Neuronal stem cell (in vitro differentiated cells): ENCODE results near the gene PDGFA.

Experiments
- DNase-seq: peaks from one replicate; pipeline ENCODE4 v3.0.0-alpha.2; 2013; ENCODE audit warnings: low spot score
- H2AFZ ChIP-seq: one replicate; pipeline ENCODE4 v1.6.1; 2013; ENCODE audit warnings: mild to moderate bottlenecking, low read length, inconsistent platforms
- H2AK5ac ChIP-seq: 2 replicates; pipeline ENCODE4 v1.6.1; 2013; ENCODE audit warnings: low read depth, mild to moderate bottlenecking, inconsistent platforms, low read length, moderate library complexity, mixed read lengths
- H2BK120ac ChIP-seq: 2 replicates; pipeline ENCODE4 v1.6.1; 2013; ENCODE audit warnings: low read depth, mild to moderate bottlenecking, inconsistent platforms, low read length, moderate library complexity, mixed read lengths
- H2BK12ac ChIP-seq: one replicate; pipeline ENCODE4 v1.6.1; 2013; ENCODE audit warnings: low read length, inconsistent platforms
- H2BK15ac ChIP-seq: 2 replicates; pipeline ENCODE4 v1.6.1; 2013; ENCODE audit warnings: mild to moderate bottlenecking, low read length, inconsistent platforms, mixed read lengths
- H2BK5ac ChIP-seq: one replicate; pipeline ENCODE4 v1.6.1; 2013; ENCODE audit warnings: inconsistent platforms, mild to moderate bottlenecking, low read length, moderate library complexity
- H3K14ac ChIP-seq: one replicate; pipeline ENCODE4 v1.6.1; 2013; ENCODE audit warnings: low read length, inconsistent platforms
- H3K18ac ChIP-seq: 2 replicates; pipeline ENCODE4 v1.6.1; 2013; ENCODE audit warnings: low read length, inconsistent platforms
- H3K23ac ChIP-seq: 2 replicates; pipeline ENCODE4 v1.6.1; 2013; ENCODE audit warnings: low read depth, mild to moderate bottlenecking, mixed read lengths, low read length, inconsistent platforms; ENCODE audit not compliant: poor library complexity
- H3K27ac ChIP-seq: replicated peaks from 3 replicates; pipeline ENCODE4 v1.5.1; 2013; ENCODE audit warnings: low read length, inconsistent platforms
- H3K27me3 ChIP-seq, 3 experiments: 2 replicates each; pipeline ENCODE4 v1.6.1; 2013; ENCODE audit warnings: low read length in 3 of 3, mild to moderate bottlenecking in 2 of 3, inconsistent platforms in 1 of 3, low read depth in 1 of 3, mixed read lengths in 1 of 3, moderate library complexity in 1 of 3; ENCODE audit not compliant: control insufficient read depth in 3 of 3, insufficient read depth in 3 of 3
- H3K36me3 ChIP-seq, 2 donors: replicated peaks in 1 of 2; 2 replicates each; pipeline ENCODE4 v1.6.1; 2013; ENCODE audit warnings: low read length in 2 of 2; ENCODE audit not compliant: control insufficient read depth in 2 of 2, insufficient read depth in 2 of 2
- H3K4ac ChIP-seq: 2 replicates; pipeline ENCODE4 v1.6.1; 2013; ENCODE audit warnings: inconsistent platforms, mild to moderate bottlenecking, low read length, moderate library complexity
- H3K4me1 ChIP-seq, 2 donors: 1 replicate in 1 of 2; 2 replicates in 1 of 2; pipeline ENCODE4 v1.6.1; 2013; ENCODE audit warnings: low read length in 2 of 2, low read depth in 1 of 2; ENCODE audit not compliant: control insufficient read depth in 2 of 2, insufficient read depth in 1 of 2
- H3K4me2 ChIP-seq: one replicate; pipeline ENCODE4 v1.6.1; 2013; ENCODE audit warnings: mild to moderate bottlenecking, low read length, inconsistent platforms; ENCODE audit not compliant: insufficient read depth, poor library complexity, severe bottlenecking
- H3K4me3 ChIP-seq, 2 donors: 2 replicates each; pipeline ENCODE4 v1.5.1; 2013; ENCODE audit warnings: low read length in 2 of 2, mild to moderate bottlenecking in 2 of 2, inconsistent platforms in 1 of 2, moderate library complexity in 1 of 2
- H3K79me1 ChIP-seq: one replicate; pipeline ENCODE4 v1.6.1; 2013; ENCODE audit warnings: low read depth, mild to moderate bottlenecking, inconsistent platforms, low read length, moderate library complexity
- H3K9ac ChIP-seq: one replicate; pipeline ENCODE4 v1.6.1; 2013; ENCODE audit warnings: mild to moderate bottlenecking, low read depth, low read length, inconsistent platforms; ENCODE audit not compliant: poor library complexity
- H3K9me3 ChIP-seq, 2 donors: replicated peaks in 1 of 2; 2 replicates each; pipeline versions ENCODE3 to v1.6.1; 2013; ENCODE audit warnings: low read length in 2 of 2, mild to moderate bottlenecking in 2 of 2, inconsistent platforms in 1 of 2, low read depth in 1 of 2, mixed read lengths in 1 of 2, moderate library complexity in 1 of 2; ENCODE audit not compliant: control insufficient read depth in 2 of 2, insufficient read depth in 1 of 2
- H4K8ac ChIP-seq: one replicate; pipeline ENCODE4 v1.6.1; 2013; ENCODE audit warnings: low read depth, mild to moderate bottlenecking, inconsistent platforms, low read length, moderate library complexity
- H4K91ac ChIP-seq: one replicate; pipeline ENCODE4 v1.6.1; 2013; ENCODE audit warnings: low read length, low read depth, mild to moderate bottlenecking, inconsistent platforms; ENCODE audit not compliant: poor library complexity
- WGBS, 2 donors: extraction: QIAGEN DNeasy Blood & Tissue Kit; methylation state at CpG; one replicate each; pipeline ENCODE4 v1.1.7; 2013; ENCODE audit warnings: missing lambda C conversion rate in 2 of 2, mixed read lengths in 1 of 2; ENCODE audit not compliant: insufficient read length in 2 of 2, insufficient replicate concordance in 1 of 2; ENCODE audit errors: extremely low coverage in 2 of 2; 5-methylcytosine and 5-hydroxymethylcytosine counted together

PDGFA gene

DNA sequence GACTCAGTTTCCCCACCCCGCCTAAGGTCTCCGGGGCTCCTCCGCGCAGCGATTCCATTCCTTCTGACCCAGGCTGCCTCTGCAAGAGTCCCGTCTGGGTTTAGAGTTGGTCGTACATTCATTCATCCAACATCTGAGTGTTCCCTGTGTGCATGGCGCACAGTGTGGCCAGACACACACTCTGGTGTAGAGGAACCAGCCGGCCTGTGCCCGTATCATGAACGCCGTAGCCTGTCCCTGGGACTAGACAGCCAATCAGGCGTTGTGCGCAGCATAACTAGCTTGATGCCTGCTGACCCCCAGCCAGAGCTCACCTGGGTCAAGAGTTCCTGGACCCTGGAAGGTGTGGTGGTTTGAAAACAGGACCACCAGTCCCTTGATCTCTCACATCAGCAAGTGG, 20.9 kb upstream of the PDGFA start:
- Histone ChIP-seq H3K27me3 (no peaks in the 10 kb centered on the region), H3K4me1 (peaks cover 5 to 9% of the 10 kb centered on the region in 2 donors), H3K14ac (no peak overlapping the region), H3K4ac (no peak overlapping the region), H2BK120ac (no peak overlapping the region), H2BK12ac (peak overlapping the region; percentile 88), H2AFZ (no peak overlapping the region), H3K27ac (no peak overlapping the region), H4K91ac (no peak overlapping the region), H3K4me3 (no peak overlapping the region), H2BK5ac (peak overlapping the region; percentile 26), H3K18ac (peak overlapping the region; percentile 73), H3K79me1 (no peaks in the 10 kb centered on the region), H3K9me3 (peaks cover 0 to 2% of the 10 kb centered on the region in 2 donors), H3K4me2 (no peak overlapping the region), H3K36me3 (no peaks in the 10 kb centered on the region), H2BK15ac (peak overlapping the region; percentile 14), H2AK5ac (peak overlapping the region; percentile 0), H4K8ac (no peak overlapping the region), H3K23ac (no peak overlapping the region), H3K9ac (no peak overlapping the region)
- WGBS, 2 donors = no CpG with 5 or more reads among the region's 14 CpGs
- DNase-seq = no peak

DNA sequence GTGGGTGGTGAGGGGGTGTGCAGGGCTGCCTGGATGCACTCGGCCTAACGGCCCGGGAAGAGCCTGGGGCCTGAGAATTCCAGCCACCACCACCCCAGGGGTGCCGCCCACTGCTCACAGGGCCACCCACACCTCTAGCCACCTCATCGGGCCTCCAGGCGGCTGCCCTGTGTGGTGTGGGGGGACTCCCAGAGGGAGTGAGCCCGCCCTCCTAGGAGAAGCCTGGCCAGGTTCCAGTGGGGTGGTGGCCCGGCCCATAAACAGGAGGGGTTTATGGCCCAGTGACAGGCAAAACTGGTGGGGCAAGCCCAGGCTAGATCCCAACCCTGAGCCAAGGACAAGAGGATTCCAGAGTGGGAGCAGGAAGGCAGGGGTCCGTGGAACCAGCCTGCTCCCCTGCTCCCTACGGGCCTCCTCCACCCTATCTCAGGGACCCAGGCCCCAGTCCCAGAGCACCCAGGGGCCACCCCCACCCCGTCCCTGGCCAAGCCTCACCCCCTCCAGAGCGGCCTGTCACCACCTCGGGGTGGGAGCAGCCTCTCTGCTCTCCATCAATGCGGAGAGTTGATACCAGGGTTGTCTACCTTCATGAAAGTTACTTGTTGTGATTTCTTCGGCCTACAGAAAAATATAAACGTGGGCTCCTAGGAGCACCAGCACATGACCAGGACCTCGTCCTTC, 20.2 kb upstream of the PDGFA start:
- DNase-seq = no peak
- Histone ChIP-seq H2BK5ac (peak overlapping the region; percentile 90), H3K9ac (no peak overlapping the region), H3K4me2 (no peak overlapping the region), H3K27ac (no peak overlapping the region), H3K79me1 (no peaks in the 10 kb centered on the region), H2BK15ac (no peak overlapping the region), H3K27me3 (no peaks in the 10 kb centered on the region), H3K4me1 (peaks cover 5 to 9% of the 10 kb centered on the region in 2 donors), H4K8ac (no peak overlapping the region), H2AK5ac (no peak overlapping the region), H3K14ac (no peak overlapping the region), H3K18ac (peak overlapping the region; percentile 8), H3K9me3 (peaks cover 0 to 2% of the 10 kb centered on the region in 2 donors), H2AFZ (no peak overlapping the region), H3K4me3 (no peak overlapping the region), H3K36me3 (no peaks in the 10 kb centered on the region), H2BK120ac (no peak overlapping the region), H4K91ac (no peak overlapping the region), H3K23ac (no peak overlapping the region), H3K4ac (no peak overlapping the region), H2BK12ac (no peak overlapping the region)
- WGBS, 2 donors = no CpG with 5 or more reads among the region's 17 CpGs

GRCh38 chr7:538764-539685, 19.4 kb upstream of the PDGFA start:
- no peak for DNase-seq
- no peak overlapping the region for H3K14ac ChIP-seq
- no peak overlapping the region for H3K4me2 ChIP-seq
- peak overlapping the region; percentile 92 for H2AK5ac ChIP-seq
- H3K9ac ChIP-seq = no peak overlapping the region
- H4K8ac ChIP-seq = peak overlapping the region; percentile 17
- no peaks in the 10 kb centered on the region for H3K79me1 ChIP-seq
- peaks cover 0 to 6% (median 0%) of the 10 kb centered on the region in 3 experiments for H3K27me3 ChIP-seq
- peak overlapping the region; percentile 90 for H2BK5ac ChIP-seq
- peak overlapping the region; percentile 58 for H2BK12ac ChIP-seq
- no peak overlapping the region for H4K91ac ChIP-seq
- peak overlapping the region; percentile 92 for H3K18ac ChIP-seq
- peak overlapping the region; percentile 91 for H2BK120ac ChIP-seq
- H3K4me3 ChIP-seq = no peak overlapping the region
- no peak overlapping the region for H3K27ac ChIP-seq
- H2BK15ac ChIP-seq = peak overlapping the region; percentile 87
- no peak overlapping the region for H3K4ac ChIP-seq
- H3K4me1 ChIP-seq = peaks cover 5 to 9% of the 10 kb centered on the region in 2 donors
- peaks cover 0 to 2% of the 10 kb centered on the region in 2 donors for H3K9me3 ChIP-seq
- H2AFZ ChIP-seq = peak overlapping the region; percentile 3
- no CpG with 5 or more reads among the region's 37 CpGs for WGBS, 2 donors
- H3K23ac ChIP-seq = peak overlapping the region; percentile 65
- H3K36me3 ChIP-seq = no peaks in the 10 kb centered on the region
